HG02870 (cell line): ENCODE data around the gene PLEKHB2.
"Not testable (repeated sequence)": the region's sequence is repeated elsewhere in the genome, so short reads cannot be mapped to it uniquely, and the experiment has no call there.

Source experiments
- ATAC-seq: cut with Tn5 transposase; IDR thresholded peaks from one replicate; pipeline ENCODE4 v1.9.1; 2021; ENCODE audit warnings: mild to moderate bottlenecking, moderate library complexity; ENCODE audit not compliant: unreplicated experiment

Gene PLEKHB2

GRCh38 chr2:131093696-131094462 is 11.3 kb upstream of the PLEKHB2 start:
- peak; percentile 72 for ATAC-seq

- no peak for ATAC-seq
Observed at GRCh38 chr2:131094463-131095281, 10.5 kb upstream of the PLEKHB2 start.

- ATAC-seq = no peak
Observed at GRCh38 chr2:131103165-131103564, 2.0 kb upstream of the PLEKHB2 start.

- ATAC-seq = peak; percentile 69
Observed at GRCh38 chr2:131104487-131105155, 515 bp upstream of the PLEKHB2 start.

DNA sequence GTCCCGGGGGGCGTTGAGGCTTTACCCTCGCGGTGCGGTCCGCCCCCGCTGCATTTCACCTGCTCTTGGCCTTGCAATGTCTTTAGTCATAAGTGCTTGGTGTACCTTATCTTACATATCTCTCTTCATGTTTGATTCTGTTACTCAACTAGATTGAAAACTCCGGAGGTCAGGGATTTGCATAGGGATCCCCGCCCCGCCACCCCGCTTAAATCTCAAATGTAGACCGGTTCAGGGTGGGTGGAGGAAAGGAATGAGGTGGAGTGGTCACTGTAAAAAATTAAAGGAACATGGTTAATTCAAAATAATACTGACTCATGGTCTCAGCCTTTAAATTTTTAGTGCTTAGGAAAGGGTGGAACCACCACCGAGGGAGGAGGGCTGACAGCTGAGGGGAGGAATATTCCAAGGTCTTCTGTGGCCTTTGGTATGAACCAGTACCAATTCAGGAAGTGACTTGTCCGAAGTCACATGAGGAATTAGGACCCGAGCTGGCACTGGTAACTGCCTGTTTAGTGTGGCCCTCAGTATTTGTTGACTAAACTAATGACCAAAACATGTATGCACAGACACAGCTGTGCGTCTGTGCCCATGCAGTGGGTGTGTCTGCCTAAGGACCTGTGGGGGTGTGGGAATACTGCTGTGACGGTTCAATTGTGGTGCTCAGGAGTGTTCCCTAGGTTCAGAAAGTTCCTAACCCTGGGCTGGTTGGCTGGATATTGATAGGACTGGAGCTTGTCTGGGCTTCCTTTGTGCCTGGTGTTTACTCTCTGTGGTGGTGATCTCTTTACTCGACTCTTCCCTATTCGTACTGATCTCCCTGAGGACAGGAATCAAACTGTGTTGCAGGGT is 1.0 kb downstream of the PLEKHB2 start:
- peak; percentile 35 for ATAC-seq

DNA sequence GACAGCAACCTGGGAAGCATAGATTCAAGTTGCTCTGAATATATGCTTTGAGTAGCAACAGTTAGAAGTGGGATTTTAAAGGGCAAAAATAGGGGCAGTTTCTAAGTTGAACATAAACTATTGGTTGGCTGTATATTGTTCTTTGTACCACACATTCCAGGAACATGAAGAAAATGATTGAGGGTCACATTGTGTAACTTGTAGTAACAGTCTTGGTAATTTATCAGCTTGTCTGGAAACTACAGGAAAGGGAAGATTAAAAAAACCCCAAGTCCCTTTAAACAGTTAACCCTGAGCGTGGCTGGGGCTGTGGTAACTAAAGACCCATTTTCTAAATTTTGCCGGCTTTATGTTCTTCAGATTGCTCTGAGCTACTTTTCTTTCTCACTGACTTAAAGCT is 7.4 kb downstream of the PLEKHB2 start:
- no peak for ATAC-seq

- no peak for ATAC-seq
Observed at GRCh38 chr2:131113566-131114227, 8.6 kb downstream of the PLEKHB2 start.

- not testable (repeated sequence) for ATAC-seq
Observed at GRCh38 chr2:131114950-131115349, 9.8 kb downstream of the PLEKHB2 start.

GRCh38 chr2:131115752-131116151 is 10.6 kb downstream of the PLEKHB2 start:
- ATAC-seq = no peak

- no peak for ATAC-seq
Observed at GRCh38 chr2:131120815-131121317, 15.7 kb downstream of the PLEKHB2 start.

- no peak for ATAC-seq
Observed at GRCh38 chr2:131121464-131121863, 16.3 kb downstream of the PLEKHB2 start.

GRCh38 chr2:131122496-131122895 is 17.4 kb downstream of the PLEKHB2 start:
- ATAC-seq = no peak

DNA sequence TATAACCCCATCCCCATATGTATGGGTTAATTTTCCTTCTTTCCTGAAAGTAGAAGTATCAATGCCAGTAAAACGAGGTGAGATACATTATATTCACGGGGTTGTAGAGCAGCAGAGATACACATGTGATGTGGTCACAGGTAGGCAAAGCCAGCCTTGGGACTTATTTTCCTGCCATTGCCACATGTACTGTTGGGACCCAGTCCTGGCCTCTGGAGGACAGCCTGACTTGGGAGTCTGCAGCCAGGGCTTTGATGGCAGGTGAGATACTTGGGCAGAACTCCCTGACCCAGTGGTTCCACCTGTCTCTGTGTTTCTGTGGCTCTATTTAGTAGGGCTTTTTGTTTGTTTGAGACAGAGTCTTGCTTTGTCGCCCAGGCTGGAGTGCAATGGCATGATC is 18.1 kb downstream of the PLEKHB2 start:
- ATAC-seq = no peak

DNA sequence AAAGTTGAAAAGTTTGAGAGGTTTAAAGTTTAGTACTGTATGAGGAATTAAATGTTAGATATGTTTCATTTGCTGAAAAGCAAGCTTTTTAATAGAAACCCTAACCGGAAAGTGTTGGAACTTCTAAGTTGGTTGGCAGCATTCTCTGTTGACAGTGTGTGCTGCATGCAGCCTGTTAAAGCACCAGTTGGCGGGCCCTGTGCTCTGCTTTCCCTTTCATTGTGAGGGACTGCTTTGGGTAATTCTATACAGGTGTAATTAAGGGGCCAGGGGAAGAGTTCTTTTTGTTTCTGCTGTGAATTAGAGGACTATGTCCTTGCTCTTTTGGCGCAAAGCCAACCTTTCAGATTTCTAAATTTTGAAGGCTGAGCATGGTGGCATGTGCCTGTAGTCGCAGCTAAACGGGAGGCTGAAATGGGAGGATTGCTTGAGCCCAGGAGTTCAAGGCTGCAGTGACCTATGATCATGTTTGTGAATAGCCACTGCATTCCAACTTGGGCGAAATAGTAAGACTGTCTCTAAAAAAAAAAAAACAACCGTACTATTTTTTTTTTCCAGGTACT is 20.1 kb downstream of the PLEKHB2 start:
- no peak for ATAC-seq

DNA sequence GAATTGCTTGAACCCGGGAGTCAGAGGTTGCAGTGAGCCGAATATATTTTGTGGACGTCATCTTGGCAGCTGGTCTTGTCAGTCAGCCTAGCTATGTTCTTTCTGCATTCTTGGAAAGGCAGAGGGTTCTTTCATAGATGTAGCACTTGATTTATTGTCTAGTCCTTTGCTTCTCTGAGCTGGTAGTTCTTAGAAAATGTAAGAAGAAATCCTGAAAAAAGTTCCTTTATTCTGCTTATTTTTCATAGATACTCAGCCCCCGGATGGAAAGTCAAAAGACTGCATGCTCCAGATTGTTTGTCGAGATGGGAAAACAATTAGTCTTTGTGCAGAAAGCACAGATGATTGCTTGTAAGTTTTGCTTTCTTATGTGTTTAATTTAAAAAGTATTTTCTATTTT is 21.3 kb downstream of the PLEKHB2 start:
- ATAC-seq = no peak

GRCh38 chr2:131127076-131127475 is 21.9 kb downstream of the PLEKHB2 start:
- ATAC-seq = no peak

GRCh38 chr2:131127981-131128380 is 22.8 kb downstream of the PLEKHB2 start:
- ATAC-seq = no peak

DNA sequence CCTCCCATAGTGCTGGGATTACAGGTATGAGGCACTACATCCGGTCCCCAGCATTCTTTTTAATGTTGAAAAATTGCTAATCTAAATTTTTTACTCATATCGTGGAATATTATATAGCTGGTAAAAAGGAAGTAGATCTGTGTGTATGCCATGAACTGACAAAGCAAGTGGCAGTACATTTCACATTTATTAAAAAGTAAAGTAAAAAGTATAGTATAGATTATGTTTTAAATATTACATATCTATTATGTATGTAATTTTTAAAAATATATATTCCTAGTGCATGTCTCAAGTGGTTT is 25.1 kb downstream of the PLEKHB2 start:
- ATAC-seq = no peak

GRCh38 chr2:131132729-131133128 is 27.6 kb downstream of the PLEKHB2 start:
- ATAC-seq = no peak

GRCh38 chr2:131140581-131140980 is 35.4 kb downstream of the PLEKHB2 start:
- ATAC-seq = no peak
